ENCODE results near the gene XAGE3. TPM values are rescaled to one million over a fixed set of nuclear protein-coding genes. Genes with fewer than 3 reads are reported as not detected.

Gene XAGE3
- total RNA-seq = not detected in 2 replicates

GRCh38 chrX:52867610-52868348, at the start of gene XAGE3:
Gene XAGE3, minus strand, starts transcription at chrX:52868083. Its CDS starts 950 bp downstream, at chrX:52867133.

GRCh38 chrX:52896855-52897709, 29.2 kb upstream of the XAGE3 start, which contains the start of gene FAM156B:
Gene FAM156B, plus strand, starts transcription at chrX:52897330. Its CDS starts 9,896 bp downstream, at chrX:52907226.

Other genes with a start within 250 kb of the XAGE3 start
- gene SSX7, start 213.2 kb downstream of the XAGE3 start, total RNA-seq = not detected in 2 replicates
- not detected in 2 replicates for gene SSX2, start 160.9 kb downstream of the XAGE3 start, total RNA-seq
- not detected in 2 replicates for gene SSX2B, start 116.8 kb downstream of the XAGE3 start, total RNA-seq
- not detected in 2 replicates for gene SPANXN5, start 70.7 kb downstream of the XAGE3 start, total RNA-seq
- not detected in 2 replicates for gene XAGE5, start 56.8 kb downstream of the XAGE3 start, total RNA-seq
- gene FAM156B, start 29.2 kb upstream of the XAGE3 start, total RNA-seq = 21.1 and 28.4 TPM in 2 replicates
- 20.8 and 27.3 TPM in 2 replicates for gene FAM156A, start 90.4 kb upstream of the XAGE3 start, total RNA-seq
- 2.4 and 8.4 TPM in 2 replicates for gene GPR173, start 180.7 kb upstream of the XAGE3 start, total RNA-seq
- 26.1 and 30.6 TPM in 2 replicates for gene TSPYL2, start 214.3 kb upstream of the XAGE3 start, total RNA-seq
- 10.1 TPM in 2 replicates for gene KANTR, start 226.1 kb upstream of the XAGE3 start, total RNA-seq